ENCODE results near the gene KDM4C. TPM values are rescaled to one million over a fixed set of nuclear protein-coding genes. Genes with fewer than 3 reads are reported as not detected.

The KDM4C gene
- total RNA-seq, 6 donors from 2014 or later, result 31.6 to 96.4 (median 41.2) TPM

DNA sequence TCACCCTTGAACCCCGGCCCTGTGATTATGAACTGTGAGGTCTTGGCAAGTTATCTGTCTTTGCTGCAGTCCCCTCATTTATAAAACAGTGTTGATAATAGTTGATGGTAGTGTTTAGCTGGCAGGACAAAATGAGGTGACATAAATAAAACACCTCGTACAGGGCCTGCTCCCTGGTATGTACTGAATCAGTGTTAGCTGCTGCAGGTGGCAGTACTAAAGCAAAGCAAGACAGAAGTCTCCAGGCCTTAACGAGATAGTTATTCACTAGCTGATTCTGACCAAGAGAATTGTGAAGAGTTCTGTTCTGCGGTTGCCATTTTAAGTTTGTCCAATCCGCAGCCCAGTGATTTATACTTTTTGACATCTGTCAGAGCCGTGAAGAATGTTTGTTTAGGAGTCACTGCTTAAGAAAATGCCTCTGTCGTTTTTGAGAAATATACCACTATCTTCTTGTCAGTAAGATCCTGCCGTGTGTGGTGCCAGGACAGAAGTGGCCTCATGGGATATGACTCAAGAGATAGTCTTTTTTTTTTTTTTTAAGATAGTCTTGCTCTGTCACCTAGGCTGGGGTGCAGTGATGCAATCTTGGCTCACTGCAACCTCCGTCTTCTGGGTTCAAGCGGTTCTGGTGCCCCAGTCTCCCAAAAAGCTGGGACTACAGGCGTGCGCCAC lies 75.9 kb downstream of the KDM4C start:
- TF ChIP-seq POLR2A (IDR thresholded peaks at IDR 0.05) (no peak), POLR2AphosphoS5 (IDR thresholded peaks at IDR 0.05) (no peak), EP300 (IDR thresholded peaks at IDR 0.05) (no peak)
- TF ChIP-seq, protein P1, sequence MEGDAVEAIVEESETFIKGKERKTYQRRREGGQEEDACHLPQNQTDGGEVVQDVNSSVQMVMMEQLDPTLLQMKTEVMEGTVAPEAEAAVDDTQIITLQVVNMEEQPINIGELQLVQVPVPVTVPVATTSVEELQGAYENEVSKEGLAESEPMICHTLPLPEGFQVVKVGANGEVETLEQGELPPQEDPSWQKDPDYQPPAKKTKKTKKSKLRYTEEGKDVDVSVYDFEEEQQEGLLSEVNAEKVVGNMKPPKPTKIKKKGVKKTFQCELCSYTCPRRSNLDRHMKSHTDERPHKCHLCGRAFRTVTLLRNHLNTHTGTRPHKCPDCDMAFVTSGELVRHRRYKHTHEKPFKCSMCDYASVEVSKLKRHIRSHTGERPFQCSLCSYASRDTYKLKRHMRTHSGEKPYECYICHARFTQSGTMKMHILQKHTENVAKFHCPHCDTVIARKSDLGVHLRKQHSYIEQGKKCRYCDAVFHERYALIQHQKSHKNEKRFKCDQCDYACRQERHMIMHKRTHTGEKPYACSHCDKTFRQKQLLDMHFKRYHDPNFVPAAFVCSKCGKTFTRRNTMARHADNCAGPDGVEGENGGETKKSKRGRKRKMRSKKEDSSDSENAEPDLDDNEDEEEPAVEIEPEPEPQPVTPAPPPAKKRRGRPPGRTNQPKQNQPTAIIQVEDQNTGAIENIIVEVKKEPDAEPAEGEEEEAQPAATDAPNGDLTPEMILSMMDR (IDR thresholded peaks at IDR 0.05), result no peak
- no peaks in the 10 kb centered on the region for H3K27me3 ChIP-seq
- peaks cover 0 to 16% (median 9%) of the 10 kb centered on the region in 4 donors for H3K36me3 ChIP-seq
- ATAC-seq (ENCODE audit: low FRiP score in 2 of 2) (no peak), DNase-seq (no peak)
- 83 to 85% methylated on average over 12 of the region's 12 CpGs for WGBS, 2 donors
- H3K4me1 ChIP-seq, result no peaks in the 10 kb centered on the region
- H3K9me3 ChIP-seq, result no peaks in the 10 kb centered on the region
- H3K27ac ChIP-seq, result no peak overlapping the region
- no peak overlapping the region for H3K4me3 ChIP-seq

DNA sequence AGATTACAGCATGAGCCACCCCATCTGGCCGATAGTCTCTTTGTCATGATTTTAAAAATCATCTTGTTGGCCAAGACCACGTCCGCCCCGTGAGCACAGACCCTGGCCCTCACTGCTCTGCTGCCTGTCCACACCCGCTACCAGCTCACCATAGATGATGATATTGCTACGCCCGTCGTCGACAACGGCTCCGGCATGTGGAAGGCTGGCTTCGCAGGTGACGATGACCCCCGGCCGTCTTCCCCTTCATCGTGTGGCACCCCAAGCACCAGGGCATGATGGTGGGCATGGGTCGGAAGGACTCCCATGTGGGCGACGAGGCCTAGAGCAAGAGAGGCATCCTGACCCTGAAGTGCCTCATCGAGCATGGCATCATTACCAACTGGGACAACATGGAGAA lies 76.5 kb downstream of the KDM4C start:
- ATAC-seq (ENCODE audit: low FRiP score in 2 of 2) (no peak), DNase-seq (peak in 1 of 2 donors; percentile 48)
- Histone ChIP-seq H3K27me3 (no peaks in the 10 kb centered on the region), H3K27ac (no peak overlapping the region), H3K36me3 (peaks cover 0 to 16% (median 9%) of the 10 kb centered on the region in 4 donors), H3K4me3 (no peak overlapping the region), H3K4me1 (no peaks in the 10 kb centered on the region), H3K9me3 (no peaks in the 10 kb centered on the region)
- 98 to 99% methylated on average over 16 to 20 of the region's 20 CpGs for WGBS, 2 donors
- TF ChIP-seq POLR2A (IDR thresholded peaks at IDR 0.05) (no peak), POLR2AphosphoS5 (IDR thresholded peaks at IDR 0.05) (no peak), EP300 (IDR thresholded peaks at IDR 0.05) (no peak)
- TF ChIP-seq, protein P1 (IDR thresholded peaks at IDR 0.05), result no peak

DNA sequence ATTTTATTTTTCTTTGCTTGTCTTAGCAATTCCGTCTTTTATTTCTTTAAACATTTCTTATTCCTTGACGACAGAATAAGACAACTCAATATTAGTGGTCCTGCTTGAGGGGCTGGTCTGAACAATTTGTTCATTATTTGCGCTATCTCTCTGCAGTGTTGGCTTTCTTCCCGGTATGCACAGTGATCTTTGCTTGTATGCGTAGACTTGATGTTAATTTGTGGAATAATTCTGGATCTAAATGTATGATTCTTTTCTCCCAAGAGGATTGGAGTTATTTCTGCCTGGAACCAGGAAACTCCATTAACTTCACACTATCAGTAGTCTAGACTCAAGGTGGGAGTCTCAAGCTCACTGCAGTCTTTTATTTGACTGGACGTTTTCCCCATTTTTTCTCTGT lies 80.4 kb downstream of the KDM4C start:
- peaks cover 0 to 18% (median 9%) of the 10 kb centered on the region in 4 donors for H3K36me3 ChIP-seq

DNA sequence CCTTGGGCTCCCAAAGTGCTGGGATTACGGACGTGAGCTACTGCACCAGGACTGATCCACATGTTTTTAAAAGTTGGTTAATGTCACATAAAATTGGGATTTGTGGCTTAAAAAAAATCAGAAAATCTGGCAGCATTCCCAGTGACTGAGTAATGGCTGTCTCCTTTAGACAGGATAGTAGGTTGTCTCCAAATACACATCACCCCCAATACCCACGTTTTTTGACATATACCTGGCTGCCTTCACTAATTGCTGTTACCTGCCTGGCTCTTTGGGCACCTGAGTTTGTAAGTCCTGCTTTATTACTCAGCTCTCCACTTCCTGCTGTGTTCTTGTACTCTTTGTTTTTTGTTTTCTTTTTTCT lies 84.8 kb downstream of the KDM4C start:
- no peak for ATAC-seq (ENCODE audit: low FRiP score in 2 of 2)
- H3K4me1 ChIP-seq, result no peaks in the 10 kb centered on the region
- TF ChIP-seq, protein P1 (IDR thresholded peaks at IDR 0.05), result no peak
- TF ChIP-seq POLR2A (IDR thresholded peaks at IDR 0.05) (no peak), POLR2AphosphoS5 (IDR thresholded peaks at IDR 0.05) (no peak), EP300 (IDR thresholded peaks at IDR 0.05) (no peak)
- H3K27ac ChIP-seq, result no peak overlapping the region
- DNase-seq, result no peak
- peaks cover 0 to 3% (median 0%) of the 10 kb centered on the region in 4 donors for H3K36me3 ChIP-seq
- H3K27me3 ChIP-seq, result no peaks in the 10 kb centered on the region
- WGBS, 2 donors, result 88 to 91% methylated on average over 3 of the region's 3 CpGs
- H3K4me3 ChIP-seq, result no peak overlapping the region
- H3K9me3 ChIP-seq, result no peaks in the 10 kb centered on the region

More for the DNA sequence above, 80.4 kb downstream of the KDM4C start:
- H3K9me3 ChIP-seq, result no peaks in the 10 kb centered on the region
- ATAC-seq (ENCODE audit: low FRiP score in 2 of 2), result no peak
- DNase-seq, result no peak
- H3K4me1 ChIP-seq, result no peaks in the 10 kb centered on the region
- TF ChIP-seq POLR2AphosphoS5 (IDR thresholded peaks at IDR 0.05) (no peak), EP300 (IDR thresholded peaks at IDR 0.05) (no peak), POLR2A (IDR thresholded peaks at IDR 0.05) (no peak)
- 61 to 73% methylated on average over 6 of the region's 6 CpGs for WGBS, 2 donors
- H3K27ac ChIP-seq, result no peak overlapping the region
- H3K4me3 ChIP-seq, result no peak overlapping the region
- no peaks in the 10 kb centered on the region for H3K27me3 ChIP-seq

DNA sequence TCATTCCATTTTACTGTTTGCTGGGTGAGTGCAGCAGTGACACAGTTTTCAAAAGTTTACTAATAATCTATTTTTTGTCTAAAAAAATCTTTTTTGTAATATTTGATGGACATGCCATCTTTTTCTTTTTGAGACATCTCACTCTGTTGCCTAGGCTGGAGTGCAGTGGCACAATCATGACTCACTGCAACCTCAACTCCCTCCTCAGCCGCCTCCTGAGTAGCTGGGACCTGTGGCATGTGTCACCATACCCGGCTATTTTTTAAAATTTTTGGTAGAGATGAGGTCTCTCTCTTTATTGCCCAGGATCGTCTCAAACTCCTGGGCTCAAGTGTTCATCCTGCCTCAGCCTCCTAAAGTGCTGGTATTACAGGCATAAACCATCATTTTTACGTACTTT lies 86.0 kb downstream of the KDM4C start:
- H3K9me3 ChIP-seq, result no peaks in the 10 kb centered on the region
- H3K27me3 ChIP-seq, result no peaks in the 10 kb centered on the region
- ATAC-seq (ENCODE audit: low FRiP score in 2 of 2) (no peak), DNase-seq (no peak)
- 89 to 95% methylated on average over 4 of the region's 4 CpGs for WGBS, 2 donors
- no peak for TF ChIP-seq EP300 (IDR thresholded peaks at IDR 0.05)
- TF ChIP-seq, protein P1 (IDR thresholded peaks at IDR 0.05), result no peak
- no peak for TF ChIP-seq POLR2AphosphoS5 (IDR thresholded peaks at IDR 0.05)
- TF ChIP-seq POLR2A (IDR thresholded peaks at IDR 0.05), result no peak
- H3K36me3 ChIP-seq, result peaks cover 0 to 3% (median 0%) of the 10 kb centered on the region in 4 donors
- H3K4me3 ChIP-seq, result no peak overlapping the region
- H3K4me1 ChIP-seq, result no peaks in the 10 kb centered on the region
- no peak overlapping the region for H3K27ac ChIP-seq
